Nephron progenitor cell (in vitro differentiated cells): ENCODE results near the gene MEIS1.

Source experiments
- DNase-seq: peaks from one replicate; pipeline ENCODE4 v3.0.0; 2021
- H3K27ac Mint-ChIP-seq: 2 replicates; pipeline ENCODE4 v1.8.0; 2021; ENCODE audit warnings: mild to moderate bottlenecking, moderate library complexity, mixed read lengths
- H3K27me3 Mint-ChIP-seq: 2 replicates; pipeline ENCODE4 v1.8.0; 2021; ENCODE audit warnings: mild to moderate bottlenecking, low read depth, mixed read lengths; ENCODE audit not compliant: poor library complexity
- H3K36me3 Mint-ChIP-seq: 2 replicates; pipeline ENCODE4 v1.8.0; 2021; ENCODE audit warnings: low read depth, mixed read lengths
- H3K4me1 Mint-ChIP-seq: 2 replicates; pipeline ENCODE4 v1.8.0; 2021; ENCODE audit warnings: mixed read lengths
- H3K4me3 Mint-ChIP-seq: 2 replicates; pipeline ENCODE4 v1.8.0; 2021; ENCODE audit warnings: mild to moderate bottlenecking, moderate library complexity, mixed read lengths
- H3K9me3 Mint-ChIP-seq: 2 replicates; pipeline ENCODE4 v1.8.0; 2021; ENCODE audit warnings: mild to moderate bottlenecking, moderate library complexity, mixed read lengths
- TF ChIP-seq, protein P1 (sequence below): fragments of 200-600 bp; sonication (generic); IDR thresholded peaks from 2 replicates; pipeline ENCODE4 v1.5.0; 2021; ENCODE audit warnings: antibody characterized with exemption

MEIS1 gene

GRCh38 chr2:66405473-66405872 is 29.5 kb upstream of the MEIS1 start:
- no peaks in the 10 kb centered on the region for H3K27me3 Mint-ChIP-seq
- peaks cover 22% of the 10 kb centered on the region for H3K4me1 Mint-ChIP-seq
- no peak overlapping the region for H3K4me3 Mint-ChIP-seq
- peaks cover 4% of the 10 kb centered on the region for H3K36me3 Mint-ChIP-seq
- H3K27ac Mint-ChIP-seq, result no peak overlapping the region
- H3K9me3 Mint-ChIP-seq, result peaks cover 45% of the 10 kb centered on the region
- DNase-seq, result no peak
- TF ChIP-seq, protein P1, sequence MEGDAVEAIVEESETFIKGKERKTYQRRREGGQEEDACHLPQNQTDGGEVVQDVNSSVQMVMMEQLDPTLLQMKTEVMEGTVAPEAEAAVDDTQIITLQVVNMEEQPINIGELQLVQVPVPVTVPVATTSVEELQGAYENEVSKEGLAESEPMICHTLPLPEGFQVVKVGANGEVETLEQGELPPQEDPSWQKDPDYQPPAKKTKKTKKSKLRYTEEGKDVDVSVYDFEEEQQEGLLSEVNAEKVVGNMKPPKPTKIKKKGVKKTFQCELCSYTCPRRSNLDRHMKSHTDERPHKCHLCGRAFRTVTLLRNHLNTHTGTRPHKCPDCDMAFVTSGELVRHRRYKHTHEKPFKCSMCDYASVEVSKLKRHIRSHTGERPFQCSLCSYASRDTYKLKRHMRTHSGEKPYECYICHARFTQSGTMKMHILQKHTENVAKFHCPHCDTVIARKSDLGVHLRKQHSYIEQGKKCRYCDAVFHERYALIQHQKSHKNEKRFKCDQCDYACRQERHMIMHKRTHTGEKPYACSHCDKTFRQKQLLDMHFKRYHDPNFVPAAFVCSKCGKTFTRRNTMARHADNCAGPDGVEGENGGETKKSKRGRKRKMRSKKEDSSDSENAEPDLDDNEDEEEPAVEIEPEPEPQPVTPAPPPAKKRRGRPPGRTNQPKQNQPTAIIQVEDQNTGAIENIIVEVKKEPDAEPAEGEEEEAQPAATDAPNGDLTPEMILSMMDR, result no peak

DNA sequence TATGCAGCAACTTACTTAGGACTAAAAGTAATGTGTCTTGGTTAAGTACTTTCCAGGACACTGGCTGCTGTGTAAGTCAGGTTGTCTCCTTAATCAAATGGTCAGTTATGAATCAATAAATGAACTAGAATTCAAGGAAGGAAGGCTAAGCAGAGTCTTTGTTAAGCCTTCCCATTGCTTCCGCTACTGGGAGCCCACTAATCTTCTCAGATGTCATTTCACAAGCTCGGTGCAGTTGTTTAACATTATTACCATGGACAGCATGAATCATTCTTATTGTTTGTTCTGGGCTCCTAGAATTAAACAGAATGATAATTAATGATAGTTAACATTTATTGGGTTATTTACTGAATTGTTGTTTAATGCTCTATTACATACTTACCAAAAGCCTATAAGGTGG is 26.0 kb upstream of the MEIS1 start:
- Mint-ChIP-seq H3K4me1 (peaks cover 22% of the 10 kb centered on the region), H3K36me3 (no peaks in the 10 kb centered on the region), H3K27ac (no peak overlapping the region), H3K27me3 (no peaks in the 10 kb centered on the region), H3K9me3 (peaks cover 15% of the 10 kb centered on the region), H3K4me3 (no peak overlapping the region)
- TF ChIP-seq, protein P1, result no peak
- DNase-seq, result no peak

GRCh38 chr2:66412874-66413273 is 22.1 kb upstream of the MEIS1 start:
- TF ChIP-seq, protein P1, result no peak
- Mint-ChIP-seq H3K4me3 (no peak overlapping the region), H3K4me1 (peaks cover 9% of the 10 kb centered on the region), H3K27me3 (no peaks in the 10 kb centered on the region), H3K36me3 (no peaks in the 10 kb centered on the region), H3K27ac (no peak overlapping the region), H3K9me3 (peaks cover 1% of the 10 kb centered on the region)
- DNase-seq, result no peak

GRCh38 chr2:66414896-66415295 is 20.0 kb upstream of the MEIS1 start:
- no peak for DNase-seq
- Mint-ChIP-seq H3K27ac (no peak overlapping the region), H3K36me3 (no peaks in the 10 kb centered on the region), H3K9me3 (no peaks in the 10 kb centered on the region), H3K4me3 (no peak overlapping the region), H3K4me1 (peaks cover 4% of the 10 kb centered on the region), H3K27me3 (peaks cover 5% of the 10 kb centered on the region)
- TF ChIP-seq, protein P1, result no peak

- peaks cover 8% of the 10 kb centered on the region for H3K27me3 Mint-ChIP-seq
- no peaks in the 10 kb centered on the region for H3K36me3 Mint-ChIP-seq
These were observed 16.5 kb upstream of the MEIS1 start for GRCh38 chr2:66418381-66418780.

DNA sequence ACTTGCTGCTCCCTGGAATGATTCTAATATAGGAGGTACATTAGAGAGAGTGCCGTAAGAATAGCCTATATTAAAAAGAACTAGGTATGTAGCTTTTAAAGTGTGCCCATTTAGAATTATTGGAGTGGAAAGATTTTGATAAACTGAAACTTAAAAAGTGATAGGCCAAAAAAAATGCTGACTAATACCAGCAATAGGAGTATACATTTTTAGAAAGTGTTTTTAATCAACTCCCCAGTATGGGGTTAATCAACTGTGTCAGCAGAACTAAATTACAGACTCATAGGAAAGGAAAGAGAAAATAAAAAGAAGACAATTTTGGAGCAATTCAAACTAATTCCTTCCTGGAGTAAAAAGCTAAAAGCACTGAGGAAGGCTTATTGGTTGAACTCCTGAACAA is 13.3 kb upstream of the MEIS1 start:
- Mint-ChIP-seq H3K9me3 (no peaks in the 10 kb centered on the region), H3K27me3 (peaks cover 13% of the 10 kb centered on the region), H3K4me1 (peaks cover 32% of the 10 kb centered on the region), H3K36me3 (no peaks in the 10 kb centered on the region), H3K4me3 (no peak overlapping the region), H3K27ac (no peak overlapping the region)
- TF ChIP-seq, protein P1, result no peak
- DNase-seq, result no peak

More at GRCh38 chr2:66418381-66418780, 16.5 kb upstream of the MEIS1 start:
- Mint-ChIP-seq H3K4me1 (peaks cover 7% of the 10 kb centered on the region), H3K4me3 (no peak overlapping the region), H3K9me3 (no peaks in the 10 kb centered on the region), H3K27ac (no peak overlapping the region)
- no peak for DNase-seq
- TF ChIP-seq, protein P1, result no peak
